Karpas-422 (cell line): ENCODE data around the gene MAN2C1. TPM values are rescaled to one million over a fixed set of nuclear protein-coding genes. Genes with fewer than 3 reads are reported as not detected.

ENCODE experiments used
- DNase-seq: peaks from one replicate; pipeline ENCODE4 v3.0.0-alpha.2; 2015
- H2AFZ ChIP-seq: fragments of 200-600 bp; sonication (generic); 2 replicates; pipeline ENCODE4 v1.6.1; 2014; ENCODE audit warnings: antibody characterized with exemption, low read length, mixed read lengths
- H3K27ac ChIP-seq: fragments of 200-600 bp; sonication (generic); 2 replicates; pipeline ENCODE4 v1.5.1; 2014; ENCODE audit warnings: mild to moderate bottlenecking, low read length, moderate library complexity
- H3K27me3 ChIP-seq: fragments of 200-600 bp; sonication (generic); 2 replicates; pipeline ENCODE4 v1.6.1; 2014; ENCODE audit warnings: low read length, mixed read lengths
- H3K36me3 ChIP-seq: fragments of 200-600 bp; sonication (generic); 2 replicates; pipeline ENCODE4 v1.6.1; 2014; ENCODE audit warnings: low read length, mixed read lengths; ENCODE audit not compliant: insufficient read depth
- H3K4me1 ChIP-seq: fragments of 200-600 bp; sonication (generic); 2 replicates; pipeline ENCODE4 v1.6.1; 2014; ENCODE audit warnings: mild to moderate bottlenecking, low read length, mixed read lengths
- H3K4me2 ChIP-seq: fragments of 200-600 bp; sonication (generic); 2 replicates; pipeline ENCODE4 v1.6.1; 2014; ENCODE audit warnings: low read length, low read depth, mild to moderate bottlenecking; ENCODE audit not compliant: poor library complexity, severe bottlenecking
- H3K4me3 ChIP-seq: fragments of 200-600 bp; sonication (generic); 2 replicates; pipeline ENCODE4 v1.5.1; 2014; ENCODE audit warnings: mild to moderate bottlenecking, antibody characterized with exemption, low read length, mixed read lengths
- H3K79me2 ChIP-seq: fragments of 200-600 bp; sonication (generic); 2 replicates; pipeline ENCODE4 v1.6.1; 2014; ENCODE audit warnings: mild to moderate bottlenecking, low read length, mixed read lengths
- H3K9ac ChIP-seq: fragments of 200-600 bp; sonication (generic); 2 replicates; pipeline ENCODE4 v1.6.0; 2014; ENCODE audit warnings: low read length
- H3K9me2 ChIP-seq: fragments of 200-600 bp; sonication (generic), shearing (Covaris generic); replicated peaks from 2 replicates; pipeline ENCODE4 v1.6.0; 2014; ENCODE audit warnings: mild to moderate bottlenecking, low read length, moderate library complexity; ENCODE audit not compliant: insufficient read depth
- H3K9me3 ChIP-seq: fragments of 300-700, 200-600 bp; sonication (generic); 2 replicates; pipeline ENCODE4 v1.6.1; 2014; ENCODE audit warnings: low read length, mixed read lengths
- H4K20me1 ChIP-seq: fragments of 200-600 bp; sonication (generic); 2 replicates; pipeline ENCODE4 v1.6.1; 2014; ENCODE audit warnings: mild to moderate bottlenecking, antibody characterized with exemption, low read length, low read depth; ENCODE audit not compliant: insufficient read depth
- total RNA-seq: library from RNA; depleted of rRNA; stranded (reverse); fragments of >200 nt; shearing (Covaris generic); gene quantifications from 2 replicates; pipeline ENCODE4 v1.2.3, GENCODE V29; 2014; ENCODE audit warnings: low replicate concordance

The MAN2C1 gene
- total RNA-seq, 1 experiment from 2014 or later: 78.7 TPM

- no peaks in the 10 kb centered on the region for H3K36me3 ChIP-seq
- H3K9me2 ChIP-seq: no peaks in the 10 kb centered on the region
- no peak for DNase-seq
- H3K4me1 ChIP-seq: peaks cover 18% of the 10 kb centered on the region
- no peak overlapping the region for H3K4me3 ChIP-seq
- peaks cover 5% of the 10 kb centered on the region; the same call in 1 of the 2 replicates for H4K20me1 ChIP-seq
- no peaks in the 10 kb centered on the region for H3K9me3 ChIP-seq
- H3K79me2 ChIP-seq: peaks cover 18% of the 10 kb centered on the region
- H3K27ac ChIP-seq: no peak overlapping the region
- no peak overlapping the region for H3K9ac ChIP-seq
- no peak overlapping the region for H2AFZ ChIP-seq
- no peak overlapping the region for H3K4me2 ChIP-seq
- no peaks in the 10 kb centered on the region for H3K27me3 ChIP-seq
Measured at GRCh38 chr15:75364881-75365280, 3.5 kb downstream of the MAN2C1 start.

- no peaks in the 10 kb centered on the region for H3K9me3 ChIP-seq
- peaks cover 7% of the 10 kb centered on the region; the same call in 1 of the 2 replicates for H3K79me2 ChIP-seq
- no peak overlapping the region for H3K4me2 ChIP-seq
- H3K27ac ChIP-seq: no peak overlapping the region
- no peak for DNase-seq
- H3K36me3 ChIP-seq: no peaks in the 10 kb centered on the region
- H4K20me1 ChIP-seq: peaks cover 1% of the 10 kb centered on the region; the same call in 1 of the 2 replicates
- H2AFZ ChIP-seq: no peak overlapping the region
- no peaks in the 10 kb centered on the region for H3K9me2 ChIP-seq
- no peaks in the 10 kb centered on the region for H3K27me3 ChIP-seq
- no peak overlapping the region for H3K9ac ChIP-seq
- peaks cover 8% of the 10 kb centered on the region for H3K4me1 ChIP-seq
- no peak overlapping the region for H3K4me3 ChIP-seq
Measured at GRCh38 chr15:75363786-75364185, 4.6 kb downstream of the MAN2C1 start.

- DNase-seq: no peak
- no peak overlapping the region for H3K27ac ChIP-seq
- H3K36me3 ChIP-seq: no peaks in the 10 kb centered on the region; the same call in 1 of the 2 replicates
- H3K4me2 ChIP-seq: no peak overlapping the region
- peaks cover 5% of the 10 kb centered on the region; the same call in 1 of the 2 replicates for H3K79me2 ChIP-seq
- no peak overlapping the region for H3K9ac ChIP-seq
- no peaks in the 10 kb centered on the region for H4K20me1 ChIP-seq
- H3K9me2 ChIP-seq: no peaks in the 10 kb centered on the region
- H3K27me3 ChIP-seq: no peaks in the 10 kb centered on the region
- no peak overlapping the region for H2AFZ ChIP-seq
- H3K4me1 ChIP-seq: peaks cover 8% of the 10 kb centered on the region
- no peaks in the 10 kb centered on the region for H3K9me3 ChIP-seq
- no peak overlapping the region for H3K4me3 ChIP-seq
Measured at GRCh38 chr15:75362642-75363249, 5.7 kb downstream of the MAN2C1 start.

GRCh38 chr15:75361989-75362641 lies 6.3 kb downstream of the MAN2C1 start:
- Histone ChIP-seq H3K4me3 (no peak overlapping the region), H4K20me1 (no peaks in the 10 kb centered on the region), H3K9me2 (no peaks in the 10 kb centered on the region), H2AFZ (no peak overlapping the region), H3K4me1 (peaks cover 2% of the 10 kb centered on the region), H3K27me3 (no peaks in the 10 kb centered on the region), H3K9me3 (no peaks in the 10 kb centered on the region), H3K36me3 (no peaks in the 10 kb centered on the region; the same call in 1 of the 2 replicates), H3K4me2 (no peak overlapping the region), H3K79me2 (peaks cover under 1% of the 10 kb centered on the region; the same call in 1 of the 2 replicates), H3K27ac (no peak overlapping the region), H3K9ac (no peak overlapping the region)
- DNase-seq: no peak

- no peak overlapping the region for H3K27ac ChIP-seq
- no peaks in the 10 kb centered on the region; the same call in 1 of the 2 replicates for H3K36me3 ChIP-seq
Measured at GRCh38 chr15:75361361-75361988, 6.9 kb downstream of the MAN2C1 start.

GRCh38 chr15:75360856-75361255 lies 7.6 kb downstream of the MAN2C1 start:
- H3K9me2 ChIP-seq: no peaks in the 10 kb centered on the region
- no peaks in the 10 kb centered on the region for H3K27me3 ChIP-seq
- H3K9ac ChIP-seq: no peak overlapping the region
- no peak overlapping the region for H2AFZ ChIP-seq
- no peak overlapping the region for H3K4me3 ChIP-seq
- H3K79me2 ChIP-seq: no peaks in the 10 kb centered on the region
- H3K9me3 ChIP-seq: no peaks in the 10 kb centered on the region
- no peaks in the 10 kb centered on the region for H4K20me1 ChIP-seq
- H3K36me3 ChIP-seq: no peaks in the 10 kb centered on the region; the same call in 1 of the 2 replicates
- no peaks in the 10 kb centered on the region for H3K4me1 ChIP-seq
- no peak overlapping the region for H3K27ac ChIP-seq
- no peak for DNase-seq
- no peak overlapping the region for H3K4me2 ChIP-seq

More at GRCh38 chr15:75361361-75361988, 6.9 kb downstream of the MAN2C1 start:
- no peaks in the 10 kb centered on the region for H4K20me1 ChIP-seq
- no peak overlapping the region for H3K4me3 ChIP-seq
- H3K4me1 ChIP-seq: no peaks in the 10 kb centered on the region
- no peak for DNase-seq
- no peaks in the 10 kb centered on the region for H3K9me2 ChIP-seq
- H3K27me3 ChIP-seq: no peaks in the 10 kb centered on the region
- no peaks in the 10 kb centered on the region for H3K79me2 ChIP-seq
- H3K4me2 ChIP-seq: no peak overlapping the region
- H2AFZ ChIP-seq: no peak overlapping the region
- H3K9me3 ChIP-seq: no peaks in the 10 kb centered on the region
- no peak overlapping the region for H3K9ac ChIP-seq

DNA sequence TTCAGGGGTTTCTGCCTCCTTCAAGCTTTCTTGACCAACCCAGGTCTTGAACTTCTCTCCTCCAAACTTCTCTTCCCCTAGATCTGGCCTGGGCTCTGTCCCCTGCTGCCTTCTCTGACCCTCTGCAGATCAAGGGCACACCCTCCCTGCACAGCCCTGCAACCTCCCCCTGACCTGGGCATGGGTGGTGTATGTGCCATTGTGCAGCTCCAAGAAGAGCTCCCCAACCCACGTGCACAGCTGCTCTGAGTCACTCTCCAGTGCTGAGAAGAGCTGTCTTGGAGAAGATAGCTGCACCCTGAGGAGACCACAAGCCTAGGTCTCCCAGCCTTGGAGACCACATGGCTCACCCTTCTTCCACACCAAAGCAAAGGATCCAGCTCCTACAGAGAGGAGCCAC lies 8.0 kb downstream of the MAN2C1 start:
- H3K36me3 ChIP-seq: no peaks in the 10 kb centered on the region; the same call in 1 of the 2 replicates
- H3K4me2 ChIP-seq: no peak overlapping the region
- DNase-seq: no peak
- no peaks in the 10 kb centered on the region for H3K4me1 ChIP-seq
- H3K9ac ChIP-seq: no peak overlapping the region
- H3K27ac ChIP-seq: no peak overlapping the region
- no peaks in the 10 kb centered on the region for H3K9me3 ChIP-seq
- no peaks in the 10 kb centered on the region for H3K79me2 ChIP-seq
- H3K9me2 ChIP-seq: no peaks in the 10 kb centered on the region
- H4K20me1 ChIP-seq: no peaks in the 10 kb centered on the region
- H2AFZ ChIP-seq: no peak overlapping the region
- no peaks in the 10 kb centered on the region for H3K27me3 ChIP-seq
- no peak overlapping the region for H3K4me3 ChIP-seq

DNA sequence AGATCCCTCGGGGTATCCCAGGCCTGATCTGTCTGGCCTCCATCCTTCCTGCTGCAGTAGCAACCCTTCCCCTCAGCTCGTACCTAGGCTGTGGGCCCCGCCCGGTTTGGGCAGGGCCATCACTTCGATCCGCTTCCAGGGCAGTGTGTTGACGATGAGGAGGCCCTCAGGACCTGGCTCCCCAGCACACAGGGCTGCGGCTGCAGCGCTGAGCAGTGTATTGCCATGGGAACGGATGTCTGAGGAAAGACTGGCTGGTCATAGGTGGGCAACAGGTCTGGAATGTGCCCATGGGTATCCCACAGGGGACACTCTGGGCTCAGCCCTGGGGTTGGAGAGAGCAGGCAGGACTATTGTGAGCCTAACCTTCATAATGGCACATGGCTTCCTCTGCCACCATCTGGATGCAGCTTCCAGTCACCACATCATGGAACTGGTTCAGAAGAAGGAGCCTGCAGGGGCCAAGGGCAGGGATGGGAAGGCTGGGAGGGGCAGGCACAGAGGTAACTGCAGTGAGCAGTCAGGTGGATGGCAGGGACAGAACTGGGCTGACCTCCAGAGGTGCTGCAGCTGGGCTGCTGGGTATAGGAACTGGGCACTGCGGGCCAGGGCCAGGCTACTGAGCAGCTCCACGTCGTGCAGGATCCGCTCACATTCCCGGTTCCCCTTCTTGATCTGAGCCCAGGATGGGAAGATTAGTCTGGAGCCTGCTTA lies 8.7 kb downstream of the MAN2C1 start:
- Histone ChIP-seq H3K27ac (no peak overlapping the region), H3K4me3 (no peak overlapping the region), H3K27me3 (no peaks in the 10 kb centered on the region), H3K4me1 (no peaks in the 10 kb centered on the region), H3K9me2 (no peaks in the 10 kb centered on the region), H3K79me2 (no peaks in the 10 kb centered on the region), H2AFZ (no peak overlapping the region), H3K9me3 (no peaks in the 10 kb centered on the region), H3K9ac (no peak overlapping the region), H3K36me3 (no peaks in the 10 kb centered on the region; the same call in 1 of the 2 replicates), H3K4me2 (no peak overlapping the region), H4K20me1 (no peaks in the 10 kb centered on the region)
- no peak for DNase-seq
